ENCODE results near the gene MRPL37. TPM values are rescaled to one million over a fixed set of nuclear protein-coding genes. Genes with fewer than 3 reads are reported as not detected.

The MRPL37 gene
- polyA plus RNA-seq, 3 donors, result 7.5 to 47.8 (median 42.5) TPM

DNA sequence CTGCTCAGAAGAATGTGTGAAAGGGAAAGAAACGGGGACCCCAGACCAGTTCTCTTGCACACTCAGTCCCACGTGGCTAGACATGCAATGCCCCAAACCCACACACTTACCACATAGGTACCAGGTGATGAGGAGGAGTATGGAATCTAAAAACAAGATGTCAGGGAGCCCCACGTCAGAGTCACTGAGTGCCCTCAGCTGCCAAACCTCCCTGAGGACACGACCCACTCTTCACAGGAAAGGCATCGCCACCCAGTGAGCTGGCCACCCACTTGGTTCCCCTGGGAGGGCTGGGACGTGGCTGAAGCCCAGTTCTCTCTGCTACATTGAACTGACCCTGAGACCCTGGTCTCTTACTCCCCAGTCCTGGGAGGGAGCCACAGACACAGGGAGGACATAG is 41.4 kb downstream of the MRPL37 start:
- 88% methylated on average over 4 of the region's 6 CpGs for WGBS (ENCODE audit: insufficient coverage)
- no peaks in the 10 kb centered on the region for H3K79me2 ChIP-seq (ENCODE audit: insufficient read depth, low read length)
- H3K27me3 Mint-ChIP-seq (ENCODE audit: low read depth in 3 of 3), result peaks cover 0 to 1% (median 0%) of the 10 kb centered on the region in 3 donors
- no peaks in the 10 kb centered on the region for H3K9me3 Mint-ChIP-seq
- H2AFZ ChIP-seq (ENCODE audit: insufficient read depth, low read depth, low read length, poor library complexity, severe bottlenecking), result no peak overlapping the region
- H3K36me3 ChIP-seq (replicated peaks in 1 of 2; ENCODE audit: control insufficient read depth in 1 of 2, insufficient read depth in 2 of 2, low read length in 2 of 2), result peaks cover 3 to 27% of the 10 kb centered on the region in 2 donors
- peaks cover 32 to 57% of the 10 kb centered on the region in 2 donors for H3K36me3 Mint-ChIP-seq
- H3K4me3 Mint-ChIP-seq, result no peak overlapping the region
- no peak overlapping the region for H3K27ac ChIP-seq (ENCODE audit: low read depth in 1 of 2, low read length in 2 of 2)
- H3K27me3 ChIP-seq (ENCODE audit: control insufficient read depth in 2 of 2, insufficient read depth in 2 of 2, low read length in 2 of 2), result no peaks in the 10 kb centered on the region
- H3K4me2 ChIP-seq (replicated peaks; ENCODE audit: extremely low read depth, low read length, poor library complexity, severe bottlenecking), result no peak overlapping the region
- intact Hi-C loops (cut with micrococcal nuclease), result no loop called here
- H3K4me3 ChIP-seq (replicated peaks in 1 of 3; ENCODE audit: low read depth in 2 of 3, low read length in 3 of 3), result no peak overlapping the region
- no peak for DNase-seq
- peaks cover 26% of the 10 kb centered on the region for H3K4me1 Mint-ChIP-seq
- H3K27ac Mint-ChIP-seq, result peak overlapping the region in 1 of 7 donors; percentile 54
- H3K9me3 ChIP-seq (replicated peaks in 1 of 2; ENCODE audit: control insufficient read depth in 1 of 2, insufficient read depth in 1 of 2, low read length in 2 of 2), result no peaks in the 10 kb centered on the region
- H4K20me1 ChIP-seq (ENCODE audit: insufficient read depth, low read length), result no peaks in the 10 kb centered on the region
- TF ChIP-seq, protein P1, sequence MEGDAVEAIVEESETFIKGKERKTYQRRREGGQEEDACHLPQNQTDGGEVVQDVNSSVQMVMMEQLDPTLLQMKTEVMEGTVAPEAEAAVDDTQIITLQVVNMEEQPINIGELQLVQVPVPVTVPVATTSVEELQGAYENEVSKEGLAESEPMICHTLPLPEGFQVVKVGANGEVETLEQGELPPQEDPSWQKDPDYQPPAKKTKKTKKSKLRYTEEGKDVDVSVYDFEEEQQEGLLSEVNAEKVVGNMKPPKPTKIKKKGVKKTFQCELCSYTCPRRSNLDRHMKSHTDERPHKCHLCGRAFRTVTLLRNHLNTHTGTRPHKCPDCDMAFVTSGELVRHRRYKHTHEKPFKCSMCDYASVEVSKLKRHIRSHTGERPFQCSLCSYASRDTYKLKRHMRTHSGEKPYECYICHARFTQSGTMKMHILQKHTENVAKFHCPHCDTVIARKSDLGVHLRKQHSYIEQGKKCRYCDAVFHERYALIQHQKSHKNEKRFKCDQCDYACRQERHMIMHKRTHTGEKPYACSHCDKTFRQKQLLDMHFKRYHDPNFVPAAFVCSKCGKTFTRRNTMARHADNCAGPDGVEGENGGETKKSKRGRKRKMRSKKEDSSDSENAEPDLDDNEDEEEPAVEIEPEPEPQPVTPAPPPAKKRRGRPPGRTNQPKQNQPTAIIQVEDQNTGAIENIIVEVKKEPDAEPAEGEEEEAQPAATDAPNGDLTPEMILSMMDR (IDR thresholded peaks at IDR 0.05), result no peak
- no peak overlapping the region for H3K9ac ChIP-seq (ENCODE audit: insufficient read depth, low read length, poor library complexity, severe bottlenecking)
- peaks cover 21 to 22% of the 10 kb centered on the region in 2 donors for H3K4me1 ChIP-seq (ENCODE audit: control insufficient read depth in 1 of 2, insufficient read depth in 2 of 2, low read length in 2 of 2)

GRCh38 chr1:54243022-54243421 is 43.1 kb downstream of the MRPL37 start:
- TF ChIP-seq, protein P1 (IDR thresholded peaks at IDR 0.05), result no peak
- H3K4me1 ChIP-seq (ENCODE audit: control insufficient read depth in 1 of 2, insufficient read depth in 2 of 2, low read length in 2 of 2), result peaks cover 18 to 21% of the 10 kb centered on the region in 2 donors
- no peak overlapping the region for H3K27ac ChIP-seq (ENCODE audit: low read depth in 1 of 2, low read length in 2 of 2)
- Mint-ChIP-seq H3K27me3 (ENCODE audit: low read depth in 3 of 3) (no peaks in the 10 kb centered on the region), H3K4me3 (no peak overlapping the region), H3K9me3 (no peaks in the 10 kb centered on the region), H3K27ac (peak overlapping the region in 2 of 7 donors; percentile 17 to 18), H3K4me1 (peaks cover 21% of the 10 kb centered on the region), H3K36me3 (peaks cover 19 to 46% of the 10 kb centered on the region in 2 donors)
- peaks cover 4 to 12% of the 10 kb centered on the region in 2 donors for H3K36me3 ChIP-seq (replicated peaks in 1 of 2; ENCODE audit: control insufficient read depth in 1 of 2, insufficient read depth in 2 of 2, low read length in 2 of 2)
- no peaks in the 10 kb centered on the region for H3K9me3 ChIP-seq (replicated peaks in 1 of 2; ENCODE audit: control insufficient read depth in 1 of 2, insufficient read depth in 1 of 2, low read length in 2 of 2)
- H4K20me1 ChIP-seq (ENCODE audit: insufficient read depth, low read length), result no peaks in the 10 kb centered on the region
- no peak overlapping the region for H2AFZ ChIP-seq (ENCODE audit: insufficient read depth, low read depth, low read length, poor library complexity, severe bottlenecking)
- DNase-seq, result no peak
- no peaks in the 10 kb centered on the region for H3K79me2 ChIP-seq (ENCODE audit: insufficient read depth, low read length)
- no peaks in the 10 kb centered on the region for H3K27me3 ChIP-seq (ENCODE audit: control insufficient read depth in 2 of 2, insufficient read depth in 2 of 2, low read length in 2 of 2)
- intact Hi-C loops (cut with micrococcal nuclease), result no loop called here
- no peak overlapping the region for H3K4me2 ChIP-seq (replicated peaks; ENCODE audit: extremely low read depth, low read length, poor library complexity, severe bottlenecking)
- H3K9ac ChIP-seq (ENCODE audit: insufficient read depth, low read length, poor library complexity, severe bottlenecking), result no peak overlapping the region
- H3K4me3 ChIP-seq (replicated peaks in 1 of 3; ENCODE audit: low read depth in 2 of 3, low read length in 3 of 3), result no peak overlapping the region
- WGBS (ENCODE audit: insufficient coverage), result 93% methylated on average over 3 of the region's 13 CpGs
